ENCODE results near the gene CTNND2.

The CTNND2 gene

GRCh38 chr5:11377896-11378295 is 526.4 kb downstream of the CTNND2 start:
- Histone ChIP-seq H3K4me3 (ENCODE audit: insufficient read depth, low read depth, low read length) (no peak overlapping the region), H3K9me3 (ENCODE audit: control insufficient read depth, low read length) (no peaks in the 10 kb centered on the region), H3K27me3 (ENCODE audit: control insufficient read depth, insufficient read depth, low read length, poor library complexity, severe bottlenecking) (peaks cover 5% of the 10 kb centered on the region), H3K27ac (ENCODE audit: insufficient read depth, low read depth, low read length, poor library complexity, severe bottlenecking) (no peak overlapping the region), H3K36me3 (ENCODE audit: control insufficient read depth, insufficient read depth, low read length) (no peaks in the 10 kb centered on the region), H3K4me1 (ENCODE audit: control insufficient read depth, insufficient read depth, low read length) (peaks cover 9% of the 10 kb centered on the region)
- WGBS, 2 experiments: 91 to 95% methylated on average over 2 of the region's 2 CpGs

GRCh38 chr5:11372191-11372590 is 532.1 kb downstream of the CTNND2 start:
- Histone ChIP-seq H3K9me3 (ENCODE audit: control insufficient read depth, low read length) (no peaks in the 10 kb centered on the region), H3K4me1 (ENCODE audit: control insufficient read depth, insufficient read depth, low read length) (no peaks in the 10 kb centered on the region), H3K4me3 (ENCODE audit: insufficient read depth, low read depth, low read length) (no peak overlapping the region), H3K27me3 (ENCODE audit: control insufficient read depth, insufficient read depth, low read length, poor library complexity, severe bottlenecking) (no peaks in the 10 kb centered on the region), H3K27ac (ENCODE audit: insufficient read depth, low read depth, low read length, poor library complexity, severe bottlenecking) (no peak overlapping the region), H3K36me3 (ENCODE audit: control insufficient read depth, insufficient read depth, low read length) (no peaks in the 10 kb centered on the region)
- WGBS, 2 experiments: 90 to 97% methylated on average over 3 of the region's 3 CpGs

GRCh38 chr5:11371021-11371420 is 533.2 kb downstream of the CTNND2 start:
- 95 to 96% methylated on average over 1 of the region's 1 CpG for WGBS, 2 experiments
- H3K27ac ChIP-seq (ENCODE audit: insufficient read depth, low read depth, low read length, poor library complexity, severe bottlenecking): no peak overlapping the region
- no peak overlapping the region for H3K4me3 ChIP-seq (ENCODE audit: insufficient read depth, low read depth, low read length)
- no peaks in the 10 kb centered on the region for H3K9me3 ChIP-seq (ENCODE audit: control insufficient read depth, low read length)
- no peaks in the 10 kb centered on the region for H3K36me3 ChIP-seq (ENCODE audit: control insufficient read depth, insufficient read depth, low read length)
- no peaks in the 10 kb centered on the region for H3K4me1 ChIP-seq (ENCODE audit: control insufficient read depth, insufficient read depth, low read length)
- no peaks in the 10 kb centered on the region for H3K27me3 ChIP-seq (ENCODE audit: control insufficient read depth, insufficient read depth, low read length, poor library complexity, severe bottlenecking)

- WGBS, 2 experiments: 95 to 96% methylated on average over 11 of the region's 11 CpGs
Observed at GRCh38 chr5:11364531-11364930, 539.7 kb downstream of the CTNND2 start.

GRCh38 chr5:11363631-11364178 is 540.5 kb downstream of the CTNND2 start:
- no peak overlapping the region for H3K27ac ChIP-seq (ENCODE audit: insufficient read depth, low read depth, low read length, poor library complexity, severe bottlenecking)
- H3K27me3 ChIP-seq (ENCODE audit: control insufficient read depth, insufficient read depth, low read length, poor library complexity, severe bottlenecking): no peaks in the 10 kb centered on the region
- no peak overlapping the region for H3K4me3 ChIP-seq (ENCODE audit: insufficient read depth, low read depth, low read length)
- H3K36me3 ChIP-seq (ENCODE audit: control insufficient read depth, insufficient read depth, low read length): no peaks in the 10 kb centered on the region
- 96 to 98% methylated on average over 5 of the region's 5 CpGs for WGBS, 2 experiments
- no peaks in the 10 kb centered on the region for H3K9me3 ChIP-seq (ENCODE audit: control insufficient read depth, low read length)
- H3K4me1 ChIP-seq (ENCODE audit: control insufficient read depth, insufficient read depth, low read length): no peaks in the 10 kb centered on the region

More at GRCh38 chr5:11364531-11364930, 539.7 kb downstream of the CTNND2 start:
- no peaks in the 10 kb centered on the region for H3K36me3 ChIP-seq (ENCODE audit: control insufficient read depth, insufficient read depth, low read length)
- H3K4me3 ChIP-seq (ENCODE audit: insufficient read depth, low read depth, low read length): no peak overlapping the region
- no peaks in the 10 kb centered on the region for H3K4me1 ChIP-seq (ENCODE audit: control insufficient read depth, insufficient read depth, low read length)
- H3K27ac ChIP-seq (ENCODE audit: insufficient read depth, low read depth, low read length, poor library complexity, severe bottlenecking): no peak overlapping the region
- H3K9me3 ChIP-seq (ENCODE audit: control insufficient read depth, low read length): no peaks in the 10 kb centered on the region
- H3K27me3 ChIP-seq (ENCODE audit: control insufficient read depth, insufficient read depth, low read length, poor library complexity, severe bottlenecking): no peaks in the 10 kb centered on the region

- Histone ChIP-seq H3K27me3 (ENCODE audit: control insufficient read depth, insufficient read depth, low read length, poor library complexity, severe bottlenecking) (no peaks in the 10 kb centered on the region), H3K36me3 (ENCODE audit: control insufficient read depth, insufficient read depth, low read length) (no peaks in the 10 kb centered on the region), H3K27ac (ENCODE audit: insufficient read depth, low read depth, low read length, poor library complexity, severe bottlenecking) (no peak overlapping the region), H3K4me1 (ENCODE audit: control insufficient read depth, insufficient read depth, low read length) (no peaks in the 10 kb centered on the region), H3K4me3 (ENCODE audit: insufficient read depth, low read depth, low read length) (no peak overlapping the region), H3K9me3 (ENCODE audit: control insufficient read depth, low read length) (no peaks in the 10 kb centered on the region)
- 72 to 97% methylated on average over 3 to 4 of the region's 4 CpGs for WGBS, 2 experiments
Observed at GRCh38 chr5:11361768-11362167, 542.5 kb downstream of the CTNND2 start.

- 71 to 75% methylated on average over 4 of the region's 4 CpGs for WGBS, 2 experiments
- Histone ChIP-seq H3K4me3 (ENCODE audit: insufficient read depth, low read depth, low read length) (no peak overlapping the region), H3K36me3 (ENCODE audit: control insufficient read depth, insufficient read depth, low read length) (no peaks in the 10 kb centered on the region)
Observed at GRCh38 chr5:11357928-11358327, 546.3 kb downstream of the CTNND2 start.

GRCh38 chr5:11355491-11355890 is 548.8 kb downstream of the CTNND2 start:
- Histone ChIP-seq H3K4me3 (ENCODE audit: insufficient read depth, low read depth, low read length) (no peak overlapping the region), H3K36me3 (ENCODE audit: control insufficient read depth, insufficient read depth, low read length) (no peaks in the 10 kb centered on the region), H3K9me3 (ENCODE audit: control insufficient read depth, low read length) (no peaks in the 10 kb centered on the region), H3K4me1 (ENCODE audit: control insufficient read depth, insufficient read depth, low read length) (no peaks in the 10 kb centered on the region), H3K27ac (ENCODE audit: insufficient read depth, low read depth, low read length, poor library complexity, severe bottlenecking) (no peak overlapping the region), H3K27me3 (ENCODE audit: control insufficient read depth, insufficient read depth, low read length, poor library complexity, severe bottlenecking) (no peaks in the 10 kb centered on the region)

More at GRCh38 chr5:11357928-11358327, 546.3 kb downstream of the CTNND2 start:
- Histone ChIP-seq H3K9me3 (ENCODE audit: control insufficient read depth, low read length) (no peaks in the 10 kb centered on the region), H3K27me3 (ENCODE audit: control insufficient read depth, insufficient read depth, low read length, poor library complexity, severe bottlenecking) (no peaks in the 10 kb centered on the region), H3K27ac (ENCODE audit: insufficient read depth, low read depth, low read length, poor library complexity, severe bottlenecking) (no peak overlapping the region), H3K4me1 (ENCODE audit: control insufficient read depth, insufficient read depth, low read length) (no peaks in the 10 kb centered on the region)

GRCh38 chr5:11346336-11346735 is 557.9 kb downstream of the CTNND2 start:
- no peaks in the 10 kb centered on the region for H3K9me3 ChIP-seq (ENCODE audit: control insufficient read depth, low read length)

GRCh38 chr5:11335881-11336760 is 568.1 kb downstream of the CTNND2 start:
- Histone ChIP-seq H3K36me3 (ENCODE audit: control insufficient read depth, insufficient read depth, low read length) (no peaks in the 10 kb centered on the region), H3K9me3 (ENCODE audit: control insufficient read depth, low read length) (no peaks in the 10 kb centered on the region), H3K27me3 (ENCODE audit: control insufficient read depth, insufficient read depth, low read length, poor library complexity, severe bottlenecking) (no peaks in the 10 kb centered on the region), H3K27ac (ENCODE audit: insufficient read depth, low read depth, low read length, poor library complexity, severe bottlenecking) (no peak overlapping the region), H3K4me3 (ENCODE audit: insufficient read depth, low read depth, low read length) (no peak overlapping the region), H3K4me1 (ENCODE audit: control insufficient read depth, insufficient read depth, low read length) (no peaks in the 10 kb centered on the region)
- 86 to 98% methylated on average over 3 of the region's 3 CpGs for WGBS, 2 experiments

More at GRCh38 chr5:11346336-11346735, 557.9 kb downstream of the CTNND2 start:
- Histone ChIP-seq H3K27ac (ENCODE audit: insufficient read depth, low read depth, low read length, poor library complexity, severe bottlenecking) (no peak overlapping the region), H3K36me3 (ENCODE audit: control insufficient read depth, insufficient read depth, low read length) (no peaks in the 10 kb centered on the region), H3K4me1 (ENCODE audit: control insufficient read depth, insufficient read depth, low read length) (no peaks in the 10 kb centered on the region), H3K4me3 (ENCODE audit: insufficient read depth, low read depth, low read length) (no peak overlapping the region), H3K27me3 (ENCODE audit: control insufficient read depth, insufficient read depth, low read length, poor library complexity, severe bottlenecking) (no peaks in the 10 kb centered on the region)
- WGBS, 2 experiments: 89% methylated on average over 16 of the region's 16 CpGs
